GM18870 (cell line): ENCODE measurements around the gene ZMYM4.

Experiments used
- ATAC-seq: cut with Tn5 transposase; IDR thresholded peaks from one replicate; pipeline ENCODE4 v1.9.1; 2021; ENCODE audit warnings: moderate library complexity; ENCODE audit not compliant: unreplicated experiment

The ZMYM4 gene

GRCh38 chr1:35274197-35274596 is 5.7 kb downstream of the ZMYM4 start:
- ATAC-seq: no peak

GRCh38 chr1:35278886-35279554 is 10.5 kb downstream of the ZMYM4 start:
- ATAC-seq: no peak

- ATAC-seq: no peak
Measured at GRCh38 chr1:35279555-35279904, 11.0 kb downstream of the ZMYM4 start.

GRCh38 chr1:35280006-35280405 is 11.5 kb downstream of the ZMYM4 start:
- ATAC-seq: no peak

- no peak for ATAC-seq
Measured at GRCh38 chr1:35281565-35281964, 13.1 kb downstream of the ZMYM4 start.

- no peak for ATAC-seq
Measured at GRCh38 chr1:35282172-35282571, 13.7 kb downstream of the ZMYM4 start.

- ATAC-seq: no peak
Measured at GRCh38 chr1:35284852-35285251, 16.3 kb downstream of the ZMYM4 start.

GRCh38 chr1:35285771-35286606 is 17.5 kb downstream of the ZMYM4 start:
- ATAC-seq: no peak

- ATAC-seq: no peak
Measured at GRCh38 chr1:35287807-35288640, 19.5 kb downstream of the ZMYM4 start.

- no peak for ATAC-seq
Measured at GRCh38 chr1:35288761-35289160, 20.3 kb downstream of the ZMYM4 start.

GRCh38 chr1:35290452-35290851 is 21.9 kb downstream of the ZMYM4 start:
- ATAC-seq: no peak

- ATAC-seq: no peak
Measured at GRCh38 chr1:35294809-35295208, 26.3 kb downstream of the ZMYM4 start.

GRCh38 chr1:35297886-35298285 is 29.4 kb downstream of the ZMYM4 start:
- ATAC-seq: no peak

- no peak for ATAC-seq
Measured at GRCh38 chr1:35298464-35298863, 30.0 kb downstream of the ZMYM4 start.

- no peak for ATAC-seq
Measured at GRCh38 chr1:35300376-35300775, 31.9 kb downstream of the ZMYM4 start.

- ATAC-seq: no peak
Measured at GRCh38 chr1:35301674-35302392, 33.3 kb downstream of the ZMYM4 start.

- ATAC-seq: no peak
Measured at GRCh38 chr1:35305383-35305782, 36.9 kb downstream of the ZMYM4 start.

GRCh38 chr1:35315649-35316048 is 47.1 kb downstream of the ZMYM4 start:
- no peak for ATAC-seq

- no peak for ATAC-seq
Measured at GRCh38 chr1:35316264-35316663, 47.8 kb downstream of the ZMYM4 start.

- ATAC-seq: no peak
Measured at GRCh38 chr1:35319988-35320713, 51.6 kb downstream of the ZMYM4 start.
